Loucy (cell line): ENCODE measurements around the gene GSG1L.

ENCODE experiments used
- H2AFZ ChIP-seq: fragments of 200-600 bp; sonication (generic); 2 replicates; pipeline ENCODE4 v1.6.0; 2016; ENCODE audit warnings: antibody characterized with exemption, mild to moderate bottlenecking, low read length, moderate library complexity
- H3F3A ChIP-seq: fragments of 200-600 bp; 2 replicates; pipeline ENCODE4 v1.6.0; 2016; ENCODE audit warnings: antibody characterized with exemption, low read depth, mild to moderate bottlenecking
- H3K27me3 ChIP-seq: fragments of 200-600 bp; sonication (generic); 2 replicates; pipeline ENCODE4 v1.6.1; 2014; ENCODE audit warnings: low read length, mild to moderate bottlenecking; ENCODE audit not compliant: insufficient read depth, poor library complexity, severe bottlenecking
- H3K36me3 ChIP-seq: fragments of 200-600 bp; sonication (generic); 2 replicates; pipeline ENCODE4 v1.6.1; 2016; ENCODE audit warnings: low read length; ENCODE audit not compliant: insufficient read depth
- H3K4me1 ChIP-seq: fragments of 200-600 bp; sonication (generic); 2 replicates; pipeline ENCODE4 v1.5.1; 2014; ENCODE audit warnings: low read length, mild to moderate bottlenecking; ENCODE audit not compliant: insufficient read depth, poor library complexity, severe bottlenecking
- H3K4me2 ChIP-seq: fragments of 200-600 bp; sonication (generic); 2 replicates; pipeline ENCODE4 v1.6.0; 2014; ENCODE audit warnings: antibody characterized with exemption, low read length, low read depth, mild to moderate bottlenecking; ENCODE audit not compliant: poor library complexity, severe bottlenecking
- H3K4me3 ChIP-seq: fragments of 200-600 bp; sonication (generic); 2 replicates; pipeline ENCODE4 v1.5.1; 2014; ENCODE audit warnings: low read length, mild to moderate bottlenecking, mixed read lengths; ENCODE audit not compliant: poor library complexity, severe bottlenecking
- H3K79me2 ChIP-seq: fragments of 200-600 bp; sonication (generic); 2 replicates; pipeline ENCODE4 v1.6.1; 2014; ENCODE audit warnings: low read length; ENCODE audit not compliant: insufficient read depth
- H3K9ac ChIP-seq: fragments of 200-600 bp; sonication (generic); 2 replicates; pipeline ENCODE4 v1.6.0; 2014; ENCODE audit warnings: mild to moderate bottlenecking, low read depth, low read length, moderate library complexity; ENCODE audit not compliant: poor library complexity, severe bottlenecking
- H3K9me2 ChIP-seq: fragments of 200-600 bp; sonication (generic); replicated peaks from 2 replicates; pipeline ENCODE4 v1.6.1; 2016; ENCODE audit warnings: low read depth, low read length, mixed read lengths
- H3K9me3 ChIP-seq: fragments of 200-600 bp; sonication (generic); 2 replicates; pipeline ENCODE4 v1.6.1; 2014; ENCODE audit warnings: mild to moderate bottlenecking, antibody characterized with exemption, low read length, low read depth; ENCODE audit not compliant: insufficient read depth
- H4K20me1 ChIP-seq: fragments of 200-600 bp; sonication (generic); 2 replicates; pipeline ENCODE4 v1.6.0; 2014; ENCODE audit warnings: antibody characterized with exemption, low read length, mild to moderate bottlenecking; ENCODE audit not compliant: insufficient read depth, poor library complexity, severe bottlenecking
- CTCF ChIP-seq: fragments of 200-600 bp; sonication (generic); conservative IDR thresholded peaks from 2 replicates; pipeline ENCODE4 v1.5.1; 2014; ENCODE audit warnings: mild to moderate bottlenecking, antibody characterized with exemption, low read length
- EZH2phosphoT487 ChIP-seq: fragments of 200-600 bp; IDR thresholded peaks from 2 replicates; pipeline ENCODE4 v1.6.1; 2018; ENCODE audit warnings: antibody characterized with exemption, mild to moderate bottlenecking, moderate library complexity, borderline replicate concordance

The GSG1L gene

GRCh38 chr16:27805828-27806351 lies 257.6 kb downstream of the GSG1L start:
- Histone ChIP-seq H3K9ac (no peak overlapping the region), H3K9me2 (no peaks in the 10 kb centered on the region), H3K36me3 (no peaks in the 10 kb centered on the region), H3K4me1 (no peaks in the 10 kb centered on the region), H2AFZ (no peak overlapping the region), H3K9me3 (no peaks in the 10 kb centered on the region), H4K20me1 (no peaks in the 10 kb centered on the region), H3F3A (no peaks in the 10 kb centered on the region), H3K79me2 (no peaks in the 10 kb centered on the region), H3K27me3 (no peaks in the 10 kb centered on the region), H3K4me3 (no peak overlapping the region), H3K4me2 (no peak overlapping the region)
- no peak for TF ChIP-seq CTCF
- TF ChIP-seq EZH2phosphoT487: no peak

- Histone ChIP-seq H3K9me3 (no peaks in the 10 kb centered on the region), H3F3A (no peaks in the 10 kb centered on the region), H3K27me3 (no peaks in the 10 kb centered on the region), H2AFZ (no peak overlapping the region), H4K20me1 (no peaks in the 10 kb centered on the region), H3K79me2 (no peaks in the 10 kb centered on the region), H3K9me2 (no peaks in the 10 kb centered on the region), H3K9ac (no peak overlapping the region), H3K4me2 (no peak overlapping the region), H3K4me1 (no peaks in the 10 kb centered on the region), H3K36me3 (no peaks in the 10 kb centered on the region), H3K4me3 (no peak overlapping the region)
- TF ChIP-seq EZH2phosphoT487 (no peak), CTCF (no peak)
Observed at GRCh38 chr16:27803775-27804549, 259.6 kb downstream of the GSG1L start.

- H3K27me3 ChIP-seq: no peaks in the 10 kb centered on the region
- no peak overlapping the region for H3K9ac ChIP-seq
- H3K9me2 ChIP-seq: no peaks in the 10 kb centered on the region
- H4K20me1 ChIP-seq: no peaks in the 10 kb centered on the region
- H3K4me3 ChIP-seq: no peak overlapping the region
- no peaks in the 10 kb centered on the region for H3K79me2 ChIP-seq
- no peak overlapping the region for H3K4me2 ChIP-seq
- no peaks in the 10 kb centered on the region for H3K9me3 ChIP-seq
- H2AFZ ChIP-seq: no peak overlapping the region
- H3K36me3 ChIP-seq: no peaks in the 10 kb centered on the region
- TF ChIP-seq EZH2phosphoT487: no peak
- TF ChIP-seq CTCF: no peak
- no peaks in the 10 kb centered on the region for H3K4me1 ChIP-seq
- H3F3A ChIP-seq: no peaks in the 10 kb centered on the region
Observed at GRCh38 chr16:27802664-27803439, 260.7 kb downstream of the GSG1L start.
